ENCODE measurements around the gene HFM1.

- TF ChIP-seq CTCF (conservative IDR thresholded peaks at IDR 0.05; ENCODE audit: low read length): peak; percentile 74
- TF ChIP-seq EZH2phosphoT487 (IDR thresholded peaks at IDR 0.05; ENCODE audit: borderline replicate concordance): no peak
Observed at GRCh38 chr1:91402023-91402422, 2.6 kb downstream of the HFM1 start.

Measured in Loucy (cell line).